ENCODE measurements around the gene BMPR1A.

DNA sequence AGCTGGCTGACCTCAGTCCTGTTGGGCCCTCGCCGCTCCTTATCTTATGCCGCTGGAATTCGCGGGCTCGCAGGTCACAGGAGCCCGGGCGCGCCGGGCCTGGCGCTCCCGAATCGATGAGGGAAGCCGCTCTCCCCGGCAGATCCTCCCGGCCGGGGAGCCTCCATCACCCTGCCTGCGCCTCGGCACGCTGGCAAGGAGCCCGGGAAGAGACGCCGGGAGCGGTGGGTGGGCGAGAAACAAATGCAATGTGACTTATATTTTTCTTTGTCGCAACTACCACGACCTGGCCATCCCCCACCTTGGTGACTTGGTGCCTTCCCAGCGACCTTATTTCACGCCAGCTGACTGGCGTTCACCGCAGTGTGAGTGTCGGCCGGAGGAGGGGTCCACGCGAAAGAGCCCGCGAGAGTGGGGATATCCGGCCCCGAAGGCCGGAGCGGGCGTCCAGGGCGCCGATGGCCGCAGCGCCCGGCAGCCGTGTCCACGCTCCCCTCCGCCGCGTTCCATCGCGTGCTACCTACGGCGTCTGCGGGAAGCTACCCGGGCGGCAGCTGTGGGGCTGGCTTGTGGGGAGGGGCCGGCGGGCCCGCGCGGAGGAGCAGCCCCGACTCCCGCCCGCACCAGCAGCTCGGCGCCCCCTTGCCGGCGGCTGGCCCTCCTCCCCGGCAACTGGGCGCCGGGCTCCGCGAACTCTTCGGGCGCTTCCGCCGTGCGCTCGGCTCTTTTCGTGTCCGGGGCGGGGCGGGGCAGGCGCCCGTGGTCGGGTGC is 494 bp upstream of the BMPR1A start:
- TF ChIP-seq, protein P1, sequence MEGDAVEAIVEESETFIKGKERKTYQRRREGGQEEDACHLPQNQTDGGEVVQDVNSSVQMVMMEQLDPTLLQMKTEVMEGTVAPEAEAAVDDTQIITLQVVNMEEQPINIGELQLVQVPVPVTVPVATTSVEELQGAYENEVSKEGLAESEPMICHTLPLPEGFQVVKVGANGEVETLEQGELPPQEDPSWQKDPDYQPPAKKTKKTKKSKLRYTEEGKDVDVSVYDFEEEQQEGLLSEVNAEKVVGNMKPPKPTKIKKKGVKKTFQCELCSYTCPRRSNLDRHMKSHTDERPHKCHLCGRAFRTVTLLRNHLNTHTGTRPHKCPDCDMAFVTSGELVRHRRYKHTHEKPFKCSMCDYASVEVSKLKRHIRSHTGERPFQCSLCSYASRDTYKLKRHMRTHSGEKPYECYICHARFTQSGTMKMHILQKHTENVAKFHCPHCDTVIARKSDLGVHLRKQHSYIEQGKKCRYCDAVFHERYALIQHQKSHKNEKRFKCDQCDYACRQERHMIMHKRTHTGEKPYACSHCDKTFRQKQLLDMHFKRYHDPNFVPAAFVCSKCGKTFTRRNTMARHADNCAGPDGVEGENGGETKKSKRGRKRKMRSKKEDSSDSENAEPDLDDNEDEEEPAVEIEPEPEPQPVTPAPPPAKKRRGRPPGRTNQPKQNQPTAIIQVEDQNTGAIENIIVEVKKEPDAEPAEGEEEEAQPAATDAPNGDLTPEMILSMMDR (IDR thresholded peaks at IDR 0.05), result no peak
- no peak for TF ChIP-seq ZFP36 (IDR thresholded peaks at IDR 0.05; ENCODE audit: borderline replicate concordance, partially characterized antibody)
- TF ChIP-seq, protein P2, sequence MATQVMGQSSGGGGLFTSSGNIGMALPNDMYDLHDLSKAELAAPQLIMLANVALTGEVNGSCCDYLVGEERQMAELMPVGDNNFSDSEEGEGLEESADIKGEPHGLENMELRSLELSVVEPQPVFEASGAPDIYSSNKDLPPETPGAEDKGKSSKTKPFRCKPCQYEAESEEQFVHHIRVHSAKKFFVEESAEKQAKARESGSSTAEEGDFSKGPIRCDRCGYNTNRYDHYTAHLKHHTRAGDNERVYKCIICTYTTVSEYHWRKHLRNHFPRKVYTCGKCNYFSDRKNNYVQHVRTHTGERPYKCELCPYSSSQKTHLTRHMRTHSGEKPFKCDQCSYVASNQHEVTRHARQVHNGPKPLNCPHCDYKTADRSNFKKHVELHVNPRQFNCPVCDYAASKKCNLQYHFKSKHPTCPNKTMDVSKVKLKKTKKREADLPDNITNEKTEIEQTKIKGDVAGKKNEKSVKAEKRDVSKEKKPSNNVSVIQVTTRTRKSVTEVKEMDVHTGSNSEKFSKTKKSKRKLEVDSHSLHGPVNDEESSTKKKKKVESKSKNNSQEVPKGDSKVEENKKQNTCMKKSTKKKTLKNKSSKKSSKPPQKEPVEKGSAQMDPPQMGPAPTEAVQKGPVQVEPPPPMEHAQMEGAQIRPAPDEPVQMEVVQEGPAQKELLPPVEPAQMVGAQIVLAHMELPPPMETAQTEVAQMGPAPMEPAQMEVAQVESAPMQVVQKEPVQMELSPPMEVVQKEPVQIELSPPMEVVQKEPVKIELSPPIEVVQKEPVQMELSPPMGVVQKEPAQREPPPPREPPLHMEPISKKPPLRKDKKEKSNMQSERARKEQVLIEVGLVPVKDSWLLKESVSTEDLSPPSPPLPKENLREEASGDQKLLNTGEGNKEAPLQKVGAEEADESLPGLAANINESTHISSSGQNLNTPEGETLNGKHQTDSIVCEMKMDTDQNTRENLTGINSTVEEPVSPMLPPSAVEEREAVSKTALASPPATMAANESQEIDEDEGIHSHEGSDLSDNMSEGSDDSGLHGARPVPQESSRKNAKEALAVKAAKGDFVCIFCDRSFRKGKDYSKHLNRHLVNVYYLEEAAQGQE (IDR thresholded peaks at IDR 0.05), result peak; percentile 55
- TF ChIP-seq KDM1A (IDR thresholded peaks at IDR 0.05; ENCODE audit: low read depth), result no peak
- TF ChIP-seq CHD4 (IDR thresholded peaks at IDR 0.05; ENCODE audit: borderline replicate concordance), result no peak
- no peak for TF ChIP-seq ZC3H11A (IDR thresholded peaks at IDR 0.05)
- peak; percentile 82 for TF ChIP-seq POLR2A (IDR thresholded peaks at IDR 0.05; ENCODE audit: low read length)
- TF ChIP-seq, protein P3, sequence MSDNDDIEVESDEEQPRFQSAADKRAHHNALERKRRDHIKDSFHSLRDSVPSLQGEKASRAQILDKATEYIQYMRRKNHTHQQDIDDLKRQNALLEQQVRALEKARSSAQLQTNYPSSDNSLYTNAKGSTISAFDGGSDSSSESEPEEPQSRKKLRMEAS (IDR thresholded peaks at IDR 0.05), result peak; percentile 17
- TF ChIP-seq, protein P4, sequence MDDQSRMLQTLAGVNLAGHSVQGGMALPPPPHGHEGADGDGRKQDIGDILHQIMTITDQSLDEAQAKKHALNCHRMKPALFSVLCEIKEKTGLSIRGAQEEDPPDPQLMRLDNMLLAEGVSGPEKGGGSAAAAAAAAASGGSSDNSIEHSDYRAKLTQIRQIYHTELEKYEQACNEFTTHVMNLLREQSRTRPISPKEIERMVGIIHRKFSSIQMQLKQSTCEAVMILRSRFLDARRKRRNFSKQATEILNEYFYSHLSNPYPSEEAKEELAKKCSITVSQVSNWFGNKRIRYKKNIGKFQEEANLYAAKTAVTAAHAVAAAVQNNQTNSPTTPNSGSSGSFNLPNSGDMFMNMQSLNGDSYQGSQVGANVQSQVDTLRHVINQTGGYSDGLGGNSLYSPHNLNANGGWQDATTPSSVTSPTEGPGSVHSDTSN (IDR thresholded peaks at IDR 0.05), result no peak
